ENCODE data around the gene SPSB4.
A peak's percentile ranks its signal among the peaks of the same experiment; 100 is the strongest.

SPSB4 gene

GRCh38 chr3:141076036-141076773, 25.1 kb downstream of the SPSB4 start:
- DNase-seq (ENCODE audit: low spot score), result no peak

DNA sequence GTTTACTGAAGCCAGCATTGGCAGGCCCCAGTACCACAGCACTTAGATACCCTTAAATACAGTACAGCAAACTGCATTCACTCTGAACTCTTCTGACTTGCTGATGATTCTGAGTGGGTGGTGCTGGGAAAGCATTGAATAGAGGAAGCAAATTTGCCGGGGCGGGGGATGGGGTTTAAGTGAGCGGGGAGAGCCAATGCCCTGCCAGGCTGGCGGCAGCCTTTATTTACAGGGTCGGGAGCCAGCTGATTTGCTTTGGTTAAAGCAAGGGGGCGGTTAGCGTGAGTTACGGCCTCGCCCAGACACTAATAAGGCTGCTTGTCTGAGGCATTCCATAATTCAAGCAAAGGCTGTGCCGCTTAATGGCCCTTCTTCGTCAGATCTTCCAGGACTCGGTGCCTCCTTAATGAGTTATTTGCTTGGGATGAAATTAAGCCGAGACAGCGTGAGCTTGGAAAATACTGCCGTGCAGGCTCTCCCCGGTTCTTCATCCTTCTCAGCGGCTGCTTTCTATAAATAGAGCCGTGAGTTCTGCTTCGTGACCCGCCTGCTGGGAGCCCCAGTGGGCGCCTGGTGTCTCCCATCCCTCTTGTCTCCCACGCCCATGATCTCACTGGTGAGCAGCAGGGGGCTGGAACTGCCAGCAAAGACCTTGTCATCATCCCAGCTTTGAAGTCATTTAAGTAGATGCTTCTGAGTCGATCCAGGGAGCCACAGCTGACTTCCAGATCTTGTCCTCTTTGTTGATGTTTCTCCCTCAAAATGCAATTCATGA, 25.8 kb downstream of the SPSB4 start:
- DNase-seq (ENCODE audit: low spot score), result peak; percentile 61

- DNase-seq (ENCODE audit: low spot score), result no peak
Observed at GRCh38 chr3:141077631-141078030, 26.5 kb downstream of the SPSB4 start.

GRCh38 chr3:141078200-141078599, 27.1 kb downstream of the SPSB4 start:
- DNase-seq (ENCODE audit: low spot score), result no peak

- no peak for DNase-seq (ENCODE audit: low spot score)
Observed at GRCh38 chr3:141080431-141080830, 29.3 kb downstream of the SPSB4 start.

DNA sequence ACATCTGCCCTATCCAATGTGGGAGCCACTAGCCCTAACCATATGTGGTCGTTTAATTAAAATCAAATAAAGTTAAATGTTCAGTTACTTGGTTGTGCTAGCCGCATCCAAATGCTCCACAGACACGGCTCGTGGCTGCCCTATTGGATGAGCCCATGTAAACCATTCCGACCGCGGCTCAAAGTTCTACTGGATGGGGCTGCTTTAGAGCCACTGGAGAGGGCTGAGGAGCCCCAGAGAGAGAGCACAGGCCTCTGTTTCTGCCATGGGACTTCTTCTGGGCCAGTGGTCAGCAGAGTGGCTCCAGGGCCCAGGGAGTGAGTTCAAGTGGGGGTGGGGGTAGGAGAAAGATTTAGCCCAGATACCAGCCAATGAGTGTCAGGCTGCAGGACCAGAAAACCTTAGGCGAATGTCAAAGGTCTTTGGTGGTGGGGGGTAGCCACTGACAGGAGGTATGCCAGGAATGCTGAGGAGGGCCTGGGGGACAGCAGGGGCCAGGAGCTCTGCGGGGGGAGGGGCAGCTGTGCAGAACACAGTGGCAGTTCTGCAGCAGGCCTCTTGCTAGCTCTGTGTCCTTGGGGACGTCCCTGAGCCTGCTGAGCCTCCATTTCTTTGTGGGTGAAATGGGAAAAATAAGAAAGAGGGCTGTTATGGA, 30.1 kb downstream of the SPSB4 start:
- DNase-seq (ENCODE audit: low spot score), result no peak

DNA sequence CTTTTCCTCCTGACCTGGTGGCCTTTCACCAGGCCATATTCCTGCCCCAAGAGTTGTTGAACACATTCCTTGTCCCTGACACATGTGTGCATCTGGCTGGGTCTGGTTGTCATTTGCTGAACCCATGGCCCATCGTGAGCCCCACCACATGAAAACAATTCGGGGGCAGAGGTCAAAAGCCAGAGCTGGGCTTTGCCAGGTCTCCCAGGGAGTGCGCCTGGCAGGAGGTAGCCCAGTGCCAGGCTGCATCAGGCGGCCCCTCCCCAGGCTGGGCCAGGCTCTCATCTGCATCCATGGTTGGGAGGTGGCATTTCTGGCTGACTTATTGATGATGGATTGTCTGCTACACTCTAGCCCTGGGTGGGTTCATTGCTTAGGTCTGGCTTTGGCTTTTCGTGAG, 30.9 kb downstream of the SPSB4 start:
- DNase-seq (ENCODE audit: low spot score), result no peak

DNA sequence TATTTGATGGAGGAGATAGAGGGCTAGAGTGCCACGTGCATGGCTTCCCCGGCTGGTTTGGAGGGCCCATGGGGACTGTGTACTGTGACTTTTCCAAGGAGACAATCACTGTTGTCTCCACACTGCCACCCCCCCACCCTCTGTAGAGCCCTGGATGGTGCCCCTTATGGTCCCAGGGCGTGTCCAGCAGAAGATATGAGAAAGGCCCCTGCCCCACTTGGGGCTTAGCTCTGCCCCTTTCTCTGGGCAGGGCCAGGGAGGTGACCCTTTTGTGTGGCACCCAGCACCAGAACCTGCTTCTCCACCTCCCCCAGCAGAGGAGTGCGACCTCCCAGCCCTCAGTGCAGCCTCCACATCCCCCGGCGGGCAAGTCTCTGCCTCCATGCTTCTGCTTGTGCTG, 32.1 kb downstream of the SPSB4 start:
- no peak for DNase-seq (ENCODE audit: low spot score)

DNA sequence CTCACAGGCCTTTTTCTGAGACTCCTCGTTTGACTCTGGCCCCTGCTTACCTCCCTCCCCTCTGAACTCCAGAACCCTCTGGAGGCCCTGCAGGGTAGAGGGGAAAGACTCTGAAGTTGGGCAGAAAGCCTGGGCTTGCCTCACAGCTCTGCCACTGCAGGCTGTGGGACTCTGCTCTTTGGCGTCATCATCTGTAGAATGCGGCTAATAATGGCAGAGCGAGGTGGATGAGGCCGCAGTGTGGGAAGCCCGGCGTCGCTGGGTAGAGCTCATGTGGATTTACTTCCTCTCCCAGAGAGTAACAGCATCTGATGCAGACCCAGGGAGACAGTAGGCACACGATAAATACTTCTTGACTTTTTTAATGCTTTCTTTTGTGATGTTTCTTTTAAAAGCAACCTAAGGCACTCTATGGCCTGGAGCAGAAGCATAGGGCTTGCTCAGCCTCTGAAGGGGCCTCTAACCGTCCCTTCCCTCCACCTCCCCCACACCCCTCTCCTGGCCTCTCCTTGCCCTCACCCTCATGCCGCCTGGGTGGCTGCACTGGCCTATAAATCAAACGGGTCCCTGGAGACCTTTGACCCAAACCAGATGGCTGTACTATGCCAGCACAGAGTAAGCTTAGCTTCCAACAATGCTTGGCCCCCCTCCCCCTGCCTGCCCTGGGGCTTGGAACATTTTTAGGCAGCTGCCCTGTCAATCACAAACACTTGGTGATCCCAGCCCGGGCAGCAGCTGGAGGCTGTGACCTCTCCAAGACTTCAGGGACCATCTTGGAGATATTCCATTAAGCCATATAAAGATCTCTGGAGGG, 32.9 kb downstream of the SPSB4 start:
- DNase-seq (ENCODE audit: low spot score), result no peak

DNA sequence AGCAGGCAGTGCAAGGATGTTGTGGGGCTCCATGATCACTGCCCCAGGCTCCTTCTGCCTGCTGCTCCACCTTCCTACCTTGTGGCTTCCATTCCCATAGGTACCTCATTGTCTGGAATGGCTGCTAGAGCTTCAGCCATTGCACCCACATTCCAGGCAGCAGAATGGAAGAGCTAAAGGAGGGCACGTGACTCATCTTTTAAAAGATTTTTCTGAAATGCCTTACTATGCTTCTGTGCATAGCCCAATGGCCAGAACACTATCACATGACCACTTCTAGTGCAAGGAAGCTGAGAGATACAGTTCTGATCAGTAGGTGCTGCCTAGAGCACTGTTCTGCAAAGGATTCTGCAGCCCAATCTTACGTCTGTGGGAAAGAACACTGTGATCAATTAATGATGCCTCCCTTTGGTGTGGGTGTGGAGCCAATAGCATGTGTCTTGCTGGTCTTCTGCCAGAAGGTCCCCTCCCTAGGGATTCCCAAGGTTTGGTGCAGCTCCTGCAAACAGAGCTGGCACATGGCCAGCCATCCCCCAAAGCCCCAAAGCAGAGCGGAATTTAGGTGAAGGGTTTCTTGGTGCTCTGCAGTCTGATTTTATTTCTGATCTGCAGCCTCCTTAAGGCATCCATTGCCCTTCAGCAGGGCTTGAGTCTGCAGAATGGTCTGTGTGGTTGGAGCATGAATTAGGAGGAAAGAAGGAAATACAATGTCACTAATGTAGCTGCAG, 34.4 kb downstream of the SPSB4 start:
- no peak for DNase-seq (ENCODE audit: low spot score)

- DNase-seq (ENCODE audit: low spot score), result no peak
Observed at GRCh38 chr3:141086188-141086587, 35.0 kb downstream of the SPSB4 start.

GRCh38 chr3:141087076-141087777, 36.1 kb downstream of the SPSB4 start:
- DNase-seq (ENCODE audit: low spot score), result no peak

DNA sequence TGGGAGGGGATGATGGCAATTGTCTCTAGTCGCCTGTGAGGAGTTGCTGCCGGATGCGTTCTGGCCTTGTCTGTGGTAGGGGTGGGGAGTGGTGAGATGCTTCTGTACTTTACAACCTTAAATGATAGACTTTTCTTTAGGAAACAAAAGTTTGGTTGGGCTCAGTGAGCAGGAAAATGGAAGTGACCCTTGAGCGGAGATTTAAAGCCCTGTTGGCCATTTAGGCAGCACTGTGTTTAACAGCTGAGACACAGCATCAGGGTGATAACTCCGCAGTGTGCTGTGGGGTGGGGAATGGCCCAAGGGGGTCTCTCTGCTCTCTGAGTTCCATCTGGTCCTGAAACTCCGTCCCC, 36.6 kb downstream of the SPSB4 start:
- no peak for DNase-seq (ENCODE audit: low spot score)

DNA sequence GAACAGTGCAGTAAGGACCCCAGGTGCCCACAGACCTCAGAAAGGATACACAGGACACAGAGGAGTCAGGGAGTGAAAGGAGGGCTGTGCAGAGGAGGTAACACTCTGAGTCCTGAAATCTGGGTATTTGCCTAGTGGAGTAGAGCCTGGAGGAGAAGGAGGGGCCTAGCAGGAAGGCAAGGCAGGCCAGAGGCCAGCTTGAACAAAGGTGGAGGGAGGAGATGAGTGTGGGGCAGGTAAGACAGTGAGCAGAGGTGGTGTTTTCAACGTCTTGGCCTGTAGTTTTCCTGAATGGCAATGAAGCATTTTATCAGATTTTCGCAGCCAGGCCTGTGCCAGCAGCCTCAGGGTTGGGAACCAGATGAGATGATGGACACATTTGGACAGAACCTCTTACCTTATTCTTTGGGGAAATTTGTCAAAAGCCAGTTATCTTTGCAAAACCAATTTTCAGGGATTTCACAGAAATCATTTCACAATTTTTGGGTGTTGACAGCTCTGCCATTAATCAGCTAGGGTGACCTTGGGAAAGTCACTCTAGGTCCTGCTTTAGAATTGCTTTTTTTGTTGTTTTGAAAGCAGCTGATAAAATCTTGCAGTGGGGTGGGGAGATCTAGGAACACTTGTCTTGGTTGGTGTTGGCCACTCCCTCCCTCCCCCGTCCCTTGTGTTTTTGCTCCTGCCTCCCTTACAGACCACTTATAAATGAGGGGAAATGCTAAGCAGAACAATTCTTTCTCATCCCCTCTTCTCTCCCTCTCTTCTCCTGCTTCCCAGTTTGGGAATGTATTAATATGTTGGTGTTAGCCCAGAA, 38.4 kb downstream of the SPSB4 start:
- no peak for DNase-seq (ENCODE audit: low spot score)

DNA sequence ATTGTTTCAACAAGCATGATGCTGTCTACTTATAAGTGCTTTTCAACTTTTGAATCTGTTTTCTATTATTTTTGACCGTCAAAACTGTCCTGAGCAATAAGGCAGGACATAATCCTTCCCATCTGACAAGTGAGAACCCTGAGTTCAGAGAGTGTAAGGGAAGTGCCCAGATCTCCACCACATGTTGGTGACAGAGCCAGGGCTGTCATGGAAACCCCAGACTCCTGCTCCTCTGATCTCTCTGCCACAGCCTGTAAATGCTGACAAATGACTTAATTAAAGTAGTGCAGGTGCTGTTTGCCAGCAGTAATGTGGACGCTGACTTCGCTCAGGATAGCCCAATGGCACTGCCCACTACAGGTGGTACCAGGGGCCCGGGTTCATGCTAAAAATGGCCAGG, 40.3 kb downstream of the SPSB4 start:
- DNase-seq (ENCODE audit: low spot score), result no peak

DNA sequence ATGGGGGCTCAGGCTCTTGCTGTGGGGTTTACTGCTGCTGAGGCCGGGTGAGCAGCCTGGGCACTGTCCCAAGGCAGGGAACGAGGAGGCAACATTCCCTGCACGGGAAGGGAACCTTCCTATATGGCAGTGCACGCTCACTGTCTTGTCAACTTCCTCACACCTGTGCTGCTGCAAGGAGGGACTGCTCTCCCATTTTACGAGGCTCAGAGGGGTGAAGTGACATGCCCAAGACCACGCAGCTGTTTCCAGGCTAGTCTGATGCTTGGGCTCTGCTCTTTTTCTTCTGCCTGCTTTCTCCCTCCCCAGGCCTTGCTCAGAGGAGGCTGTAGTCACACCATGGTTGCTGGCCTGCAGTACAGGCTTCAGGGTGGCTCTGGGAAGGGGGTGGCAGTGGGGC, 41.5 kb downstream of the SPSB4 start:
- DNase-seq (ENCODE audit: low spot score), result no peak

DNA sequence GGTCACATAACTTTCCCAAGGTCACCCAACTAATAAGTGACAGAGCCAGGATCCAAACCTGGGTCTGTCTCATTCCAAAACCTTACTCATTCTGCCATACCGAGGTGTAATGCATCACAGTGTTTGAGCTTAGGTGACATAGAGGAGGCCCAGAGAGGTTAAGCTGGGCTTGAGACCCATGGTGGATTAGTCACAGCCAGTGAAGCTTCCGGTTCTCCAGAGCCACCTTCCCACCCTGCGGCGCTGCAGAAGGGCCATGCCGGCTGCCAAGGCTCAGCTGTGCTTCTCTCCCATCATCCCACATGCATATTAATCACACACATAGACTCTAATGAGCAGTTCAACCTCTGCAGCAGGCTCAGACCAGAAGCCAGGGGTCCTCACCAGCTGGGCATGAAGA, 42.2 kb downstream of the SPSB4 start:
- no peak for DNase-seq (ENCODE audit: low spot score)

DNA sequence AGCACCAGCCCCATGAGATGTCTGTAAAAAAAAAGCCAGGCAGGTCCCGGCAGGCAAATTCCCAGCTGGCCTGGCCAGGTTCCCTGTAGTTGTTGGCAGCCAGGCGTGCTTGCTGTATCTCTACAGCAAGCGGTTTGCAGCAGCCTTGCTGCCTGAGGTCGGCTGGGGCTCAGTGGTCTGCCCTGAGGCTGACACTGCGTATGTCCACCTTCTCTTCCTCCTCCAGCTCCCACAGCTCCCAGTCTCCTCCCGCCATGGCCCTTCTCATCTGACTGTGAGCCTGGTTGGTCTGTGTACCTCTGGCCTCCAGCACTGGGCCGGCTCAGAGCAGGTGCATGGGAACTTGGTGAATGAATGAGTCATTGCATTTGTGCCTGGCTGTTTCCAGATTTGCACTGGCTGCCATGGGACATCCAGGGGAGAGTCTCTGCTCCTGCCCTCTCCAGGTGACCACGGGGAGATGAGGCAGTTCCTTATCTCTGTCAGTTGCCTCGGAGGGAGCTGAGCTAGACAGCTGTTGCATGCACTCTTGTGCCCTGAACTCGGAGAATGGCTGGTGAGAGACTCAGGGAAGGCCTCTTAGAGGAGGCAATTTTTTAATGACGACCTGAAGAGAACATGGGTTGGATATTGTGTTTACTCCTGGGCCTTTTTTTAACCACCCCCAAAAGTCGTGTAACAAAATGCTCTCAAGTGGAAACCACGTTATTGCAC, 43.0 kb downstream of the SPSB4 start:
- no peak for DNase-seq (ENCODE audit: low spot score)

DNA sequence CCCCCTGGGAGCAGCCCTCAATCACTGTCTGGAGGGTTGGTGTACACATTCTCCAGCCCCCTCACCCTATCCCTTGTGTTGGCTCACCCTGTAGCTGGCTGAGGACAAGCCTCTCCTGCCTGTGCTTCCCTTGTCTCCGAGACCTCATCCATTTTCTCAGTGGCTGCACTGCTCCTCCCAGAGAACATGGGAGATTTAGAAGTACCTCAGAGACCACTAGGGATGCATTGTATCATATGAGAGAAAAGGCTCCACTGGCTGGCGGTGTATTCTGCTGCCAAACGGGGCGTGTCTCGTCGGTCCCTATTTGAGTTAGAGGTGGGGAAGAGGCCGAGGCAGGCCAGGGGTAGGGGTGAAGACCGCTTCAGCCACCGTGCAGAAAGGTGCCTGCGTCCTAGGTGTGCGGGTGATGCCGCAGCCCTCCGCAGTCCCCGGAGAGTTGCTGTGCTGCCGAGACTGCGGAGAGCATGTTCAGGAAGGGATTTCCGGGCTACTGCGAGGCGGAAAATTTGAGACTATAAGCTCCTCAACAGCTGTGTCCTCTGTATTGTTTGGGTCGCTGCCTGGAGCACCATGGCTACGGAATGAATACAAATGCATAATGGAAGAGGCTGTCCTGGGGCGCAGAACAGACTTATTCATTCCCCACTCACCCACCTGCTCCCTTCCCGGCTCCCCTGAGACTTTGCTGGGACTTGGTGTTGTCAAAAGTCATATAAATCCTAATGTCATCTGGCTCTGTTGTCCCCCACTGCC, 43.8 kb downstream of the SPSB4 start:
- DNase-seq (ENCODE audit: low spot score), result peak; percentile 68

All from AG08395 (cell line).